MM.1S (cell line): Measurements from ENCODE around the gene PRKCG.

Experiments used
- CTCF ChIP-seq: fragments of 300-600 bp; sonication (generic); IDR thresholded peaks from 2 replicates; pipeline ENCODE4 v1.5.1; 2016; ENCODE audit warnings: antibody characterized with exemption, low read length, mixed read lengths
- EZH2phosphoT487 ChIP-seq: fragments of 300-600 bp; sonication (generic); IDR thresholded peaks from 2 replicates; pipeline ENCODE4 v1.6.1; 2018; ENCODE audit warnings: antibody characterized with exemption, low read length

DNA sequence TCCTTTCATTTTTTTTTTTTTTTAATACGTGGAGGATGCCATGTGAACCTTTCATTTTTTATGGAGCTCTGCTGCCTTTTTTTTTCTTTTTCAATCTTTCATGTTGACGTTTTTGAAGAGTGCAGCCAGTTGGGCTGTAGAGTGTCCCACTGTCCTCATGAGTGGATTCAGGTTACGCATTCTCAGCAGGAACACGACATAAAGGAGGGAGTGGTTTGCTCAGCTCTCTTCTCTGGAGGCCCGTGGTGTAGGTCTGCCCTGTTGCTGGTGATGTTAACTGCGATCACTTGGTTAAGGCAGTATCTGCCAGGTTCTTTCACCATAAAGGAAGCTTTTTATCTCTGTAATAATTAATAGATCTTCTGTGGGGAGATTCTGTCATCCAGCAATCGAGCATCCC is 54.0 kb downstream of the PRKCG start:
- TF ChIP-seq CTCF: no peak
- TF ChIP-seq EZH2phosphoT487: no peak
